ENCODE measurements around the gene FGFR2.

The FGFR2 gene

DNA sequence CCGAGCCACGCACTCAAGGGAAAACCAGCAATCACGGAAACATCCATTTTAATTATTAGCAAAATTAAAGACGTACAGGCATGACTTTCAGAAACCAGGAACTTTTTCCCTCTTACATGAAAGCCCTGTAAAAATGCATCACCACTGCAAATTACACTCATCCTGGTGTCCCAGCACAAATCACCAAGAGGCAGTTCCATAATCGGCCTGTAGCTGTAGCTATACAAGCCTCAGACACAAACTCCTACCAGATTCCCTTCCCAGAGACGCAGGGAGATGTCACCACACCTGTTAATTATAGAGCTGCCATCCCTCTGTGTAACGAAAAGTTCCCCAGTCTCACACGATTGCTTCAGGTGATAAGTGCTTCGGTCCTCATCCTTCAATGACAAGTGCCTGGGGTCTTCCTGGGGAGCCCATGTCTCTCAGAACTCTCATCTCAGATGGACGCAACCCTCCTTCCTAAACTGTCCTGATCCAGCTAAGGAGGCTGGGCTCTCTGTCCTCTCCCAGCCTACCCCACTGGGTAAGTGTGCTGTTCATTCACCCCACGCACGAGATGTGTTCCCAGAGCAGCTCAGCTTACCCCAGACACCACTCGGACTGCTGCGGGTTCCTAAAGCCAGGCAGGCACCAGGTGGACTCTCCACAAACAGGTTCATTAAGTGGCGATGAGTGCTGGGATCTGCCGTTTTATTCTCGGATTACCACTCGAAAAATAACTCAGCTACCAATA, 5.9 kb downstream of the FGFR2 start:
- H3K27me3 ChIP-seq (ENCODE audit: low read depth), result no peaks in the 10 kb centered on the region
- peaks cover 7% of the 10 kb centered on the region; the same call in 1 of the 2 replicates for H3K9me3 ChIP-seq
- DNase-seq (ENCODE audit: low spot score in 2 of 2), result no peak
- H3K36me3 ChIP-seq (replicated peaks), result peaks cover 52% of the 10 kb centered on the region
- in situ Hi-C loops (cut with MboI; ENCODE audit: low sequenced_read_pairs), result no loop called here
- no peak overlapping the region for H3K4me3 ChIP-seq
- peaks cover 29% of the 10 kb centered on the region for H3K4me1 ChIP-seq

DNA sequence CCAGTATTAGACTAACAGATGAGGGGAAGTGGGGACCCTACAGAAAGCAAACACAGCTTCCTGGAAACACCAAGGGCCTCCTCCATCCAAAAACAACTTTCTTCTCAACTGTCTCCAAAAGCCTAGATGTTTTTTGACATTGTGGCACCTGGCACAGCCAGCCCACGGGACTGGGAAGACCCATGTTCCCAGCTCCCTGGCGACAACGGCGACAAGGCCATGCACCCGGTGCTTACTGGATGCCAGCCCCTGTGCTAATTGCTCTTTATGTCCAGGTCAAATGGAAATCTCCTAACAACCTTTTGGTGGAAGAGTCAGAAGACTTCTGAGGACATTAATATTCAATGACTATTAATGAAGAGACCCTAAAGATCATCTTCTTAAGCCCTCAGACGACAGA, 7.1 kb downstream of the FGFR2 start:
- Histone ChIP-seq H3K4me1 (peaks cover 34% of the 10 kb centered on the region), H3K27me3 (ENCODE audit: low read depth) (no peaks in the 10 kb centered on the region), H3K36me3 (replicated peaks) (peaks cover 63% of the 10 kb centered on the region), H3K9me3 (peaks cover 15% of the 10 kb centered on the region; the same call in 1 of the 2 replicates), H3K4me3 (no peak overlapping the region)
- in situ Hi-C loops (cut with MboI; ENCODE audit: low sequenced_read_pairs), result no loop called here
- no peak for DNase-seq (ENCODE audit: low spot score in 2 of 2)

DNA sequence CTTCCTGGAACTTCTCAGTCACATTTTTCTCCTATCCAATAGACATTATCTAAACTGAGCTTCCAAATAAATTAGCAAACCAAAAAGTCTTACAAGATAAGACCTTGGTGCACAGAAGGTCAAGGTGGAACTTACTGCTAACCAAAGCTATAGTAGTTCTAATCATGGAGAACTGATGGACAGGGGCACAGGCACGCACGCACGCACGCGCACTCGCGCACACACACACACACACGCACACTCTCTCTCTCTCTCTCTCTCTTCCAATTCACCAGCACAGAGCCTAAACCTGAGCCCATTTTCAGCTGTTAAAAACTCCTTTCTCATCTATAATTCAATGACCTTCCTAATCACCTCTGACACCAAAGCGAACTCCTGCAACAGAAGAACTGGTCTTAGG, 7.5 kb downstream of the FGFR2 start:
- peaks cover 37% of the 10 kb centered on the region for H3K4me1 ChIP-seq
- H3K27me3 ChIP-seq (ENCODE audit: low read depth), result no peaks in the 10 kb centered on the region
- in situ Hi-C loops (cut with MboI; ENCODE audit: low sequenced_read_pairs), result no loop called here
- peaks cover 67% of the 10 kb centered on the region for H3K36me3 ChIP-seq (replicated peaks)
- no peak overlapping the region for H3K4me3 ChIP-seq
- H3K9me3 ChIP-seq, result peaks cover 15% of the 10 kb centered on the region; the same call in 1 of the 2 replicates
- no peak for DNase-seq (ENCODE audit: low spot score in 2 of 2)

DNA sequence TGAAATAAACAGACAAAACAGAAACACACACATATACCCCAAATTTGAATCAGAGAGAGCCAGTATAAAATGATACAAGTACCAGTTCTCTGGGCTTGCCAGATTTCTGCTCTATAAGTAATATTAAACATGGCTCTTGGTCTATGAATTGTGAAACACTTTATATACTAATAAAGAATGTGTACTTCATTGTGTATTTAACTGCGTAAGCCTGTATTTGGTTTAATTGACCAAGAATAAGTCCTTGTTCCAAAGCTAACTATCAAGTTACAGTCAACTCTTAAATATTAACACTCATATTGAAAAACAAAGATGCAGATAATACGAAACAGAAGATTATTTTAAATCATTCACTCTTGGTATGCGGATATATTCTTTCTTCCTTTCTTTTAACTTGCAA, 8.7 kb downstream of the FGFR2 start:
- Histone ChIP-seq H3K4me1 (peaks cover 26% of the 10 kb centered on the region), H3K36me3 (replicated peaks) (peaks cover 63% of the 10 kb centered on the region), H3K9me3 (peaks cover 18% of the 10 kb centered on the region; the same call in 1 of the 2 replicates), H3K4me3 (no peak overlapping the region), H3K27me3 (ENCODE audit: low read depth) (no peaks in the 10 kb centered on the region)
- no peak for DNase-seq (ENCODE audit: low spot score in 2 of 2)
- in situ Hi-C loops (cut with MboI; ENCODE audit: low sequenced_read_pairs), result no loop called here

DNA sequence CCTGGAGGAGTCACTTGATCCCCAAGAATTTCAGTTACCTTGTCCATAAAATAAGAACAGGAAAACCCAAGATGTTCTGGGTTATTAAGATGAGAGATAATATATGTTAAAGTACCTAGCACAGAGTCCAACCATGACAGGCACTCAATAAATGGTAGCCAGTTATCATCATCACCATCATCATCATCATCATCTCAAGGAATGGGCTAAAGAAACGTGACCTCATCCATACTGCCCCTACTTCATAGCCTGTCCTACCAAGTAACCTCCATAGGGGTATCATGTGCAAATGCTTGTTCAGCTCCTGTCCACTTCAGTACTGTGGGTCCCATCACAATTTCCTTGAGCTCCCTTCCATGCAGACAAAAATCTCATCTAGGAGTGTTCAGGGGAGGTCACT, 14.4 kb downstream of the FGFR2 start:
- Histone ChIP-seq H3K9me3 (peaks cover 15% of the 10 kb centered on the region; the same call in 1 of the 2 replicates), H3K4me3 (no peak overlapping the region), H3K27me3 (ENCODE audit: low read depth) (no peaks in the 10 kb centered on the region), H3K36me3 (replicated peaks) (peaks cover 49% of the 10 kb centered on the region), H3K4me1 (peaks cover 11% of the 10 kb centered on the region)
- DNase-seq (ENCODE audit: low spot score in 2 of 2), result no peak
- in situ Hi-C loops (cut with MboI; ENCODE audit: low sequenced_read_pairs), result no loop called here

DNA sequence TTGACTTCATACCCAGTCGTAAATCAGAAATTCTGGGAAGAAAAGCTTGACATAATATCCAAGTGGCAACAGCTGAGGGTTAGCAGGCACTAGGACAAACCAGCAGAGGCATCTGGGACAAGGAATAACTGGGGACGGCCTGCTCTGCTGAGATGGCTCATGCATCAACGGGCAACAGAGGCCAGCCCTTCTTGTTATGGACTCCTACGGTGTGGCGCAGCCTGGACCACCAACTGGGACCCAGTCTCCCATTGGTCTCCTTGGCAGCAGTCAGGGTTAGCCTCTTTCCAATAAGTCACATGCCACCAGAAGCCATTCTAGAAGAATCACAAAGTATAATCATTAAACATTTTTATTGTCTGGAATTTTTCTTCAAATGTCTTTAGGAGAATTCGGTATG, 15.0 kb downstream of the FGFR2 start:
- Histone ChIP-seq H3K4me3 (no peak overlapping the region), H3K36me3 (replicated peaks) (peaks cover 48% of the 10 kb centered on the region), H3K9me3 (peaks cover 15% of the 10 kb centered on the region; the same call in 1 of the 2 replicates), H3K27me3 (ENCODE audit: low read depth) (no peaks in the 10 kb centered on the region), H3K4me1 (peaks cover 11% of the 10 kb centered on the region)
- in situ Hi-C loops (cut with MboI; ENCODE audit: low sequenced_read_pairs), result no loop called here
- no peak for DNase-seq (ENCODE audit: low spot score in 2 of 2)

DNA sequence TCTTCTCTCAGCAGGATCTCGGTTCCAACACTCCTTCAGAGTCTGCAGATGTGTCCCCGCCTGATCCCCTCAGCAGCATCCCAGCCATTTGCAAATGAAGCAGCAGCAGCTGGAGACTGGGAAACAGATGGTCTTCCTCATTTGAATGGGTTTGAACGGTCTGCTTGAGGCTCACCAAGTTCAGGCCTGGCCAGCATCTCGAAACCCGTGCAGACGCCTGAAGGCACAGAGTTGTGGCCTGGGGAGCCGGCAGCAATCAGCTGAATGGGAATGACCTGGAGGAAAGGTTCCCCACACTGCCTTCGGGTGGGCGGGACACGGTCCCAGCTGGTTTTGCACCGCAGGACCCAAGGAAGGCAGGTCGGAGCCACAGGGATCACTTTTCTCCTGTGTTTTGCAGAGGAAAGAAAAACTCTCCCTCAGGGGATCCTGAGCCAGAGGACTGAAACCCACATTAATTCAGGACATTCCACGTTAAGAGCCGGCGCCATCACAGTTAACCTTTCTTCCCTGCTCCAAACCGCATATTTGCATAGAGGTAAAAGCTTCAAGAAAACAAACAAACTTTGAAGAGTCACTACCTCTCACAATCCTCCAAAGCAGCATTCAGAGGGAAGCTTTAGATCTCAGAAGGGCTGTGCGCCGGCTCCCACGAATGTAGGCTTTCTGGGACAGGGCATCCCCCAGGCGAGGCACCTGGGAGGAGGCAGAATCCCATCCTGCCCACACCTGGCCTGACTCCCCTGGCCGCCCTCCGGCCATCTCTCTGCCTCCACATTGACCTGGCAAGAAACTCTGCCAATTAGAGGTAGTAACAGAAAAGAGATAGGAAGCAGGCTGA, 17.7 kb downstream of the FGFR2 start:
- DNase-seq (ENCODE audit: low spot score in 2 of 2), result no peak
- Histone ChIP-seq H3K4me3 (no peak overlapping the region), H3K36me3 (replicated peaks) (peaks cover 29% of the 10 kb centered on the region), H3K27me3 (ENCODE audit: low read depth) (no peaks in the 10 kb centered on the region), H3K9me3 (0 out of 2 replicates have a peak, but pooled peaks cover 3% of the 10 kb centered on the region), H3K4me1 (peaks cover 2% of the 10 kb centered on the region; the same call in 1 of the 2 replicates)
- in situ Hi-C loops (cut with MboI; ENCODE audit: low sequenced_read_pairs), result no loop called here

DNA sequence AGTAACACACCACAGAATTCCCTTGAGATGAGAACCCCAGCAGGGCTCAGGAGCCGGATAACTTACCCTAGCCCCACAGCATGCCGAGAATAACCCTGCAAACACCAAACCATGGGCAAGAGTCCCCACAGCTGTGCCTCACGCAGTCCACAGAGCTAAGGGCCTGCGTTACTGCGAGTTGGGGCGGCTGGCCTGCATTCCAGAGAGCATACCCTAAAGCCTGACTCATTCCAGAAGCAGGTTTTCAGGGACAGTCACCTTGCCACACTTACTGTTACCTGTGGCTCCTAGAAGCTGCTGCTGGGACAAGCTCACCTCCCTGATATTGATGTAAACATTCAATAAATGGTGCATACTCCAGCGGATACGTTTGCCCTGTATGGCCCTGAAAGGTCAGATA, 18.6 kb downstream of the FGFR2 start:
- no peak for DNase-seq (ENCODE audit: low spot score in 2 of 2)
- in situ Hi-C loops (cut with MboI; ENCODE audit: low sequenced_read_pairs), result no loop called here
- Histone ChIP-seq H3K4me1 (peaks cover 2% of the 10 kb centered on the region; the same call in 1 of the 2 replicates), H3K4me3 (no peak overlapping the region), H3K27me3 (ENCODE audit: low read depth) (no peaks in the 10 kb centered on the region), H3K36me3 (replicated peaks) (peaks cover 29% of the 10 kb centered on the region), H3K9me3 (no peaks in the 10 kb centered on the region)

DNA sequence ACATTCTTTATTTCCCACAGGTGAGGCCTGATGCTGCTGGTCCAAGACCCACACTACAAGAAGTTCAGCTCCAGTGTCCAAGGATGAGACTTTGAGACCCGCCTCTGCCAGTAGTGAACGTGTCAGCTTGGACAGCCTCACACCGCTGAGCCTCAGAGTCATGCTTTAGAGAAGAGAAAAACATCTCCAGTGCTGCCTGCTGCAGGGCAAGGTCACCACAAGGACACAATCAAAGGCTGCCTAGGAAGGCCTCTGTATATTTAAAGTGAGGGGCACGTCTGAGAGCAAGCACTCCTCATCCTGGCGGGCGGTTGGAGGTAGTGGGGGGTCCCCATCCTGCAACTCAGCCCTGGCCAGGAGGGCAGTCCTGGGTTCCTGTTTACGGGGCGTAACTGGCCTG, 19.3 kb downstream of the FGFR2 start:
- Histone ChIP-seq H3K9me3 (no peaks in the 10 kb centered on the region), H3K4me1 (peaks cover 2% of the 10 kb centered on the region; the same call in 1 of the 2 replicates)
- in situ Hi-C loops (cut with MboI; ENCODE audit: low sequenced_read_pairs), result no loop called here

DNA sequence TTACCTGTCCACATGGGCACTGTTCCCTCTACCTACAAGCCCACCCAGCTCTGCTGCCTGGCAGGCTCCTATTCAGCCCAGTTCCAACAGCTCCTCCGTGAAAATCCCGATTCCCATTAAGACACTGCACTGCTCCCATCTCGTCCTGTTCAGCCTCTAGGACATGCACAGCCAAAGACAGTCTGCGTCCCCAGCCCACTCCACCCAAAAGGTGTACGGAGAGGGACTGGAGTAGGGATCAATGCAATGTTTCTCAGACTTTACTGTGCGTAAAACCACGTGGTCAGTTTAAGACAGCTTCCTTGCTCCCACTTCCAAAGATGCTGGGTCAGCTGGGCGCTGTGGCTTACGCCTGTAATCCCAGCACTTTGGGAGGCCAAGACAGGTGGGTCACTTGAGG, 19.9 kb downstream of the FGFR2 start:
- in situ Hi-C loops (cut with MboI; ENCODE audit: low sequenced_read_pairs), result no loop called here
- Histone ChIP-seq H3K9me3 (no peaks in the 10 kb centered on the region), H3K36me3 (replicated peaks) (peaks cover 29% of the 10 kb centered on the region), H3K4me1 (peaks cover 2% of the 10 kb centered on the region; the same call in 1 of the 2 replicates), H3K4me3 (no peak overlapping the region), H3K27me3 (ENCODE audit: low read depth) (no peaks in the 10 kb centered on the region)
- DNase-seq (ENCODE audit: low spot score in 2 of 2), result no peak

More for the DNA sequence above, 19.3 kb downstream of the FGFR2 start:
- DNase-seq (ENCODE audit: low spot score in 2 of 2), result no peak
- Histone ChIP-seq H3K4me3 (no peak overlapping the region), H3K27me3 (ENCODE audit: low read depth) (no peaks in the 10 kb centered on the region), H3K36me3 (replicated peaks) (peaks cover 29% of the 10 kb centered on the region)

DNA sequence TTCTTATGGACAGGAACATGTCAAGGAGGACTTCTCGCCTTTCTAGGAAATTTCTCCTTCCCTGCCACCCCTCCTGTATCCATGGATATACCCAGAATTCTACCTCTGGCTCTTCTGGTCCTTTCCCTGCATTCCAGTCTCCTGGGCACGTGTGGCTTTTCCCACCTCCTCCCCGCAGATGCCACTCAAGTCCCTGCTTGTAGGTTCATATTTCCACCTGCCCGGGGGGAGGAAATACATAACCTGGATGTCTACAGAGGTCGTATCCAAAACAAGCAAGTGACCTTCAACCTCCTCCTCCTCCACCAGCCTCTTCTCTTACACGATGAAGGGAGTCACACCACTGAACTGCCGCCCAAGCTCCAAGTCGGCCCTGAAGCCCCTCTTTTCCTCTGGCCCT, 20.7 kb downstream of the FGFR2 start:
- Histone ChIP-seq H3K9me3 (no peaks in the 10 kb centered on the region), H3K36me3 (replicated peaks) (peaks cover 26% of the 10 kb centered on the region), H3K4me1 (peaks cover 5% of the 10 kb centered on the region), H3K27me3 (ENCODE audit: low read depth) (no peaks in the 10 kb centered on the region), H3K4me3 (no peak overlapping the region)
- in situ Hi-C loops (cut with MboI; ENCODE audit: low sequenced_read_pairs), result no loop called here
- no peak for DNase-seq (ENCODE audit: low spot score in 2 of 2)

DNA sequence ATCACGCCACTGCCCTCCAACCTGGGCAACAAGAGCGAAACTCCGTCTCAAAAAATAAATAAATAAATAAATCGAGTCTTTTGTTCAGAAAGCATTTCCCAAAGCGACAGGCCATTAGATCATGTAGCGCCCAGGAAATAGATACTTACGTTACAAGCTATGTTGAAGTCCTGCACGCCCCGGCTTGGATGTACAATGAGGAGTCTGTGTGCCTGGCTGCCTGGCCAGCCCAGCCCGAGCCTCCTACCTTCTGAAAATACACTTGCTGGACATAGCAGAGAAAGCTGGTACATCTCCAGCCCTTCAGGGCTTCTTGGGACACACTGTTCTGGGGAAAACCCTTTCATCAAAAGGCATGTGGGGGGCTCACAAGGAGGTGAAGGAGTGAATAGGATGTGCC, 22.1 kb downstream of the FGFR2 start:
- no peak overlapping the region for H3K4me3 ChIP-seq
- in situ Hi-C loops (cut with MboI; ENCODE audit: low sequenced_read_pairs), result no loop called here
- H3K4me1 ChIP-seq, result peaks cover 5% of the 10 kb centered on the region
- H3K27me3 ChIP-seq (ENCODE audit: low read depth), result no peaks in the 10 kb centered on the region
- peaks cover 26% of the 10 kb centered on the region for H3K36me3 ChIP-seq (replicated peaks)
- no peaks in the 10 kb centered on the region for H3K9me3 ChIP-seq
- no peak for DNase-seq (ENCODE audit: low spot score in 2 of 2)

DNA sequence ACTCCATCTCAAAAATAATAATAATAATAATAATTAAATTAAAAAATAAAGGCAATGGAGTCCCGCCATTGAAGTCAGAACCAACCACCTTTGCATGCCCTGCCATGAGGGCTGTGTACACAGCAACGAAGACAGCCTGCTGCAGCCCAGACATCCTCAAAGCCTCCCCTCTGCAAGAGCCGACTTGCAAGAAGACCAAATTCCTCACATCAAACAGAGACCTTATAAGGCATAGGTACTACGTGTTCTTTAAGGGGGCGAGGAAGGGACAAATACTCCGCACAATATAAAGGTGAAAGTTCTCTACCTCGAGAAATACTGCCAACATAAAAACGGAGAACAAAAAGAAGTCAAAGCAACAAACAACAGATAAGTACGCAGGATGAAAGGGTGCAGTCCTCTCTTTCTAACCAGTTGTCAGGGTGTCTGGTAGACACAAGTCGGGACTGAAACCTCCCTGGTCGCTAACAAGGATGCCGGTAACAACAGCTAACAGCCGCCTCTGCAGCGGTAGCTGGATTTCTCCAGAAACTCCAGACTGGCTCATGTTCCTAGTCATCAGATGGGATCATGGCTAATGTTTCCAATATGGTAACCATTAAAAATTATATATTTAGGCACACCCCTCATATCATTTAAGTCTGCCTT, 23.6 kb downstream of the FGFR2 start:
- H3K4me1 ChIP-seq, result peaks cover 5% of the 10 kb centered on the region; the same call in 1 of the 2 replicates
- peaks cover 12% of the 10 kb centered on the region for H3K36me3 ChIP-seq (replicated peaks)
- in situ Hi-C loops (cut with MboI; ENCODE audit: low sequenced_read_pairs), result no loop called here
- no peaks in the 10 kb centered on the region for H3K27me3 ChIP-seq (ENCODE audit: low read depth)
- H3K4me3 ChIP-seq, result no peak overlapping the region
- H3K9me3 ChIP-seq, result no peaks in the 10 kb centered on the region
- DNase-seq (ENCODE audit: low spot score in 2 of 2), result no peak
